MV-4-11 (cell line): Measurements from ENCODE around the gene HHATL.

Source experiments
- DNase-seq: peaks from one replicate; lab custom pipeline; 2025; lab: John Stamatoyannopoulos, UW

HHATL gene

DNA sequence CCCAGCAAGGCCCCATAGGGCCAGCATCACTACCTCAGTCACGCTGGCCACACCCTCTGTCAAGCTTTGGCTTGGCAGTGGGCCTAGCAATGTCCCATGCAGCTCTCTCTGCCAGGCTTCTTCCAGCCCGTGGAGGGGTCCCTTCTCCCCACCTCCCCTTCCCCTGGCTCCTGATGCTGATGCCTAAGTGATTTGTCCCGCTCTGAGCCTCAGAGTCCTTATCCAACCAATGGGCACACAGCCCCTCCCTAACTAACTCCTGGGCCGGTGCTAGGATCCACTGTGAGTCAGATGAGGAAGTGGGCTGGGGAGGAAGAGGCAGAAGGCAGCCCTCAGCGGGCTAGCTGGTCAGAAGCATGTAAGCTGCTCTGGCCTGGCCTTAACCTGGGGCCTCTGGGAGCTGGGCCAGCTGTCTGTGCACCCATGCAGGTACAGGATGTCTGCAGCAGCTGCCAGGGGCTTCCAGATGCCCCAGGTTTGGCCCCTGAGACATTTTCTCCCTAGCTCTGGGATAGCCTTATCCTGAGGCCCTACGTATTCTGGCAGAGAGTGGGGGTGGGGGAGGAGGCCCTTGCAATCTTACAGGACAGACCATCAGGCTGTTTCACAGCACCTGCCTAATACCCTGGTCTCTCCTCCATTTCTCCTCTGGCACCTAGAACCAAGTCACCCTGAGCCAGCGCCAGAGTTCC is 49.8 kb downstream of the HHATL start:
- peak; percentile 84 for DNase-seq

DNA sequence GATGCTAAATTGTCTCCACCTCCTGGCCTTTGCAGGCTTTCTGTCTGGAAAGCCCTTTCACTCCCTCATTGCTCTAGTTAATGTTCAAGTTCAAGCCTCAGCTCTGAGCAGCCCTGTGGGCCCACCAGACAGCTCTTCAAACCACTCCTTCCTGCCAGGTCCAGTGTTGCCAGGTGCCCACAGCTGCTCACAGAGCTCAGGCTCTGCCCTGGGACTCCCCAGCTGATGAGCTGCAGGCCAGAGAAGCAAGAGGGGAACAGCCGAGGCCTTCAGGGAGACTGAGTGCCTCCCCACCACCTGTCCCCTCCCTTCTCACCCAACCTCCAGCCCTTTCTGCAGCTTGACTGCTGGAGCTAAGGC is 50.4 kb downstream of the HHATL start:
- DNase-seq: no peak

GRCh38 chr3:42651248-42652091 is 51.1 kb downstream of the HHATL start:
- DNase-seq: no peak

GRCh38 chr3:42649783-42650182 is 52.8 kb downstream of the HHATL start:
- no peak for DNase-seq

DNA sequence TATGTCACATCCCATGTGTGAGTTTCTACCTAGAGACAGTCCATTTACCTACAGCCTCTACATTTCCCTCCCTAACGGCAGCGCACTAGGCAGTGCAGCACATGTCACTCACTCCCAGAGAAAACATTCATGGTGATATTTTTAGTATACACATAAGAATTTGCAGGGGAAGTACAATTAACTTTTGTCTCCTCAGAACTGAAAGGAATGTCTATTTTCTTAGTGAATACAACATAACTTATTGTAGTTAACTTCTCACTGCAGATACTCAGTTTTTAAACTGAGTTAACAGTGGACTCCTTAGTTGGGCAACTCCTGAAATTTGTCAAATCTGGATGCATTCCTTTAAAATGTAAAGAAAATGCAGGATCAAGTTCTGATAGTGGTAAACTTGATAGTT is 53.6 kb downstream of the HHATL start:
- DNase-seq: no peak

DNA sequence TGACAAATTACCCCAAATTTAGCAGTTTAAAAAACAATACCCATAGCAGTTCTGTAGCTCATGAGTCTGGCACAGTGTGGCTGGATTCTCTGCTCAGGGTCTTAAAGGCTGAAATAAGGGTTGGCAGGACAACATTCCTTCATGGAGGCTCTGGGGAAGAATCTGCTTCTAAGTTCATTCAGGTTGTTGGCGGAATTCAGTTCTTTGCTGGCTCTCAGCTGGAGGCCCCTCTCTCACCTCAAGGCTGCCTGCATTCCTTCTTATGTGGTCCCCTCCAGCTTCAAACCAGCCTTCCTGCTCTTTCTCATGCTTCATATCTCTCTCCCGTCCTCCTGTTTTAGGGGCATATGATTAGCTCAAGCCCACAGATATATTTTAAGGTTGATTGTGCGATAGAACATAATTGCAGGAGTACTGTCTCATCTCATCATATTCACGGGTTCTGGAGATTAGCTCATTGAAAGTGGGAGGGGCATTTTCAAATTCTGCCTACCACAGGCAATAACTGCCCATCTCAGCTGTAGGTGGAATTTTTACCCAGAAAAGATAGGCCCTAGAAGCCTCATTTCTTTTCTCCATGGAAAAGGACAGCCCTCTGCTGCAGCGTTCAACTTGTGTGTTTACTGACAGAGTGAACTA is 54.7 kb downstream of the HHATL start:
- no peak for DNase-seq
